AG09309 (cell line): Measurements from ENCODE around the gene GPR180.

ENCODE experiments used
- DNase-seq: peaks from one replicate; pipeline ENCODE4 v3.0.0-alpha.2; 2010; ENCODE audit warnings: low read depth
- H3K4me3 ChIP-seq: 2 replicates; pipeline ENCODE4 v1.5.1; 2011; ENCODE audit warnings: mild to moderate bottlenecking, low read depth, low read length, moderate library complexity; ENCODE audit not compliant: control insufficient read depth
- TF ChIP-seq, protein P1 (sequence below): IDR thresholded peaks from 2 replicates; pipeline ENCODE4 v1.5.1; 2011; ENCODE audit warnings: mild to moderate bottlenecking, low read depth, low read length, inconsistent platforms; ENCODE audit not compliant: insufficient read depth, control insufficient read depth; ENCODE audit errors: missing control alignments

GPR180 gene

DNA sequence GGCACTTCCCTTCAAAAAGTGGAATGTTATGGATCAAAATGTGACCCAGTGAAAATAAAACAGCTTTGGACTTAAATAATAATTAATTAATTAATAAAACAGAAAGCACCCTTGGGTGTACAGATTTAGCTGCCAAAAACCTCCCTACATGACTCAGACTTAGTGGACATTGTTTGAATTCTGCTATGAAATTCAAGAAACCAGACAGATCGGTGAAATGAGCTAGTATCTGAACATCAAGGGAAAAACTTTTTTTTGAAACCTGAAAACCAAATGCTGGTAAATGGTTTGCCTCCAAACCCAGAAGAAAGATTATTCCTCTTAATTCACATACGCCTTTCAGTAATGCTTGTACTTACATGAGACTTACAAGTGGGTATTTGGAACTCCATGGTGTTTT lies 77.2 kb downstream of the GPR180 start:
- DNase-seq = no peak
- TF ChIP-seq, protein P1, sequence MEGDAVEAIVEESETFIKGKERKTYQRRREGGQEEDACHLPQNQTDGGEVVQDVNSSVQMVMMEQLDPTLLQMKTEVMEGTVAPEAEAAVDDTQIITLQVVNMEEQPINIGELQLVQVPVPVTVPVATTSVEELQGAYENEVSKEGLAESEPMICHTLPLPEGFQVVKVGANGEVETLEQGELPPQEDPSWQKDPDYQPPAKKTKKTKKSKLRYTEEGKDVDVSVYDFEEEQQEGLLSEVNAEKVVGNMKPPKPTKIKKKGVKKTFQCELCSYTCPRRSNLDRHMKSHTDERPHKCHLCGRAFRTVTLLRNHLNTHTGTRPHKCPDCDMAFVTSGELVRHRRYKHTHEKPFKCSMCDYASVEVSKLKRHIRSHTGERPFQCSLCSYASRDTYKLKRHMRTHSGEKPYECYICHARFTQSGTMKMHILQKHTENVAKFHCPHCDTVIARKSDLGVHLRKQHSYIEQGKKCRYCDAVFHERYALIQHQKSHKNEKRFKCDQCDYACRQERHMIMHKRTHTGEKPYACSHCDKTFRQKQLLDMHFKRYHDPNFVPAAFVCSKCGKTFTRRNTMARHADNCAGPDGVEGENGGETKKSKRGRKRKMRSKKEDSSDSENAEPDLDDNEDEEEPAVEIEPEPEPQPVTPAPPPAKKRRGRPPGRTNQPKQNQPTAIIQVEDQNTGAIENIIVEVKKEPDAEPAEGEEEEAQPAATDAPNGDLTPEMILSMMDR = no peak
- no peak overlapping the region for H3K4me3 ChIP-seq

DNA sequence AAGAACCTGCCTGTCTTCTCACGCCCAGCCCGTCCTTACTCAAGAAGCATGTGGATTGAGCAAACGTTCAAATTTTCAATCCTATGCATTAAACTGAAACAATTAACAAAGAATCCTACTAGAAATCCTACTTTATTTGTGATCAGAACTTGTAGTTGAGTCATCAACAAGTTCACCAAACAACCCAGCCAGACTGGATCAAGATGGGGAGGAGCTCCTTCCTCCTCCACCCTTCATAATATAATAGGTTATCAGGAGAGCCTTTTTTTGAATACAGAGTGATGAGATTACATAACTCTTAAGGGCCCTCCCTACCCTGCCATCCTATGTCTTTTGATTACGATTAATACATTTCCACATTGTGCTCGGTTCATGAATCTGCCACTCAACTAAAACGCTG lies 78.0 kb downstream of the GPR180 start:
- DNase-seq = no peak
- TF ChIP-seq, protein P1 = no peak
- no peak overlapping the region for H3K4me3 ChIP-seq

DNA sequence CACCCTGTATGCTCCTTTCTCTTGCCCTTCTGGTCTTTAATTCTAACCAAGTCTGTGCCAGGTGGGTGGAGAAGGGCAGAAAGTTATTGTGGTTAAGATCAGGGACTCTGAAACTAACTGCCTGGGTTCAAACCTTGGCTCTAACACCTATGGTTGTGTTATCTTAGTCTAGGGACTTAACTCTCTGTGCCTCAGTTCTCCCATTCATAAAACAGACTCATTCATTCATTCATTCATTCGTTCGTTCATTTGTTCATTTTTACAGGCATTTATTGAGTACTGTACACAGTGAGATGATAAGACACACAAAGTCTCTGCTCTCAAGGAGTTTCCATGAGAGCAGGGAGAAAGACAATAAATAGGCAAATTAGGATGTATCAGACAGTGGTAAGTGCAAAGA lies 80.6 kb downstream of the GPR180 start:
- H3K4me3 ChIP-seq = no peak overlapping the region
- no peak for DNase-seq
- TF ChIP-seq, protein P1 = no peak

DNA sequence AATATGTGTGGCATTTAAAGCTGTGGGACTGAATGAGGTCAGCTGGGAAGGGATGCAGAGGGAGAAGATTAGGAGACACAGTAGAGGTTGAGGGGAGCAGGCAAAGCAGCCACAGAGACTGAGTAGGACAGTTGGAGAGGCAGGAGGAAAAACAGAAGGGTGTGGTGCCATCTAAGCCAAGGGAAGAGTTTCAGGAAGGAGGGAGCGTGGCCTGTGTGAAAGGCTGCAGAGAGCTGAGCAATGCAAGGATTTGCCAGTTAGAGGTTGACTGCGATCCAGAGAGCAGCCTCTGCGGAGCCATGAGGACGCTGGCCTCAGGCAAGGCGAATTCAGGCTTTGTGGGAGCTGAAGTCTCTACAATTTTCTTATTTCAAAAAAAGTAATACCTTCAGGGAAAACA lies 81.8 kb downstream of the GPR180 start:
- no peak overlapping the region for H3K4me3 ChIP-seq
- no peak for DNase-seq
- TF ChIP-seq, protein P1 = no peak
